K562 (cell line): ENCODE measurements around the gene NOP16. TPM values are rescaled to one million over a fixed set of nuclear protein-coding genes. Genes with fewer than 3 reads are reported as not detected.

ENCODE experiments used
- CTCF ChIP-seq, 3 experiments: IDR thresholded peaks in 2 of 3; conservative IDR thresholded peaks in 1 of 3; 2 replicates each; pipeline ENCODE4 v1.5.1; 2011 to 2012; ENCODE audit warnings: low read length in 3 of 3, mild to moderate bottlenecking in 3 of 3, control low read depth in 2 of 3, improper control_type of control experiment in 1 of 3, inconsistent platforms in 1 of 3, low read depth in 1 of 3, mixed read lengths in 1 of 3, moderate library complexity in 1 of 3; ENCODE audit not compliant: insufficient read depth in 2 of 3
- KDM5B ChIP-seq: fragments of 200-600 bp; sonication (generic); IDR thresholded peaks from 2 replicates; pipeline ENCODE4 v1.6.1; 2012; ENCODE audit warnings: low read depth, mild to moderate bottlenecking, moderate library complexity, low read length, control low read depth, inconsistent platforms; ENCODE audit not compliant: insufficient replicate concordance
- L3MBTL2 ChIP-seq: fragments of 450-650 bp; IDR thresholded peaks from 2 replicates; pipeline ENCODE4 v1.6.1; 2016; ENCODE audit warnings: mild to moderate bottlenecking, moderate library complexity
- MAZ ChIP-seq, 2 experiments: fragments of 450-650 bp in 1 of 2; sonication (generic) in 1 of 2; formaldehyde crosslinking; IDR thresholded peaks in 1 of 2; conservative IDR thresholded peaks in 1 of 2; 2 replicates each; pipeline versions ENCODE4 v1.4.0 to v1.5.0; 2020; ENCODE audit warnings: mild to moderate bottlenecking in 1 of 2, missing genetic modification reagents in 1 of 2
- MEIS2 ChIP-seq: fragments of 450-650 bp; IDR thresholded peaks from 2 replicates; pipeline ENCODE4 v1.6.1; 2014; ENCODE audit warnings: mild to moderate bottlenecking; ENCODE audit not compliant: partially characterized antibody
- NR3C1 ChIP-seq: sonication (generic); formaldehyde crosslinking; IDR thresholded peaks from 2 replicates; pipeline ENCODE4 v1.8.1; 2022; ENCODE audit warnings: missing genetic modification reagents
- RB1 ChIP-seq: fragments of 450-650 bp; IDR thresholded peaks from 2 replicates; pipeline ENCODE4 v1.6.1; 2017; ENCODE audit warnings: low read depth, mild to moderate bottlenecking
- REST ChIP-seq, 2 experiments: fragments of 450-650 bp; formaldehyde crosslinking in 1 of 2; IDR thresholded peaks; 2 replicates each; pipeline versions ENCODE4 v1.4.0 to v1.6.1; 2014 to 2020; ENCODE audit warnings: mild to moderate bottlenecking in 2 of 2, borderline replicate concordance in 1 of 2, low read depth in 1 of 2
- SREBF2 ChIP-seq: sonication (generic); formaldehyde crosslinking; IDR thresholded peaks from 2 replicates; pipeline ENCODE4 v1.4.0; 2020; ENCODE audit warnings: mild to moderate bottlenecking, missing genetic modification reagents
- STAT5B ChIP-seq: fragments of 250-450 bp; sonication (Bioruptor Pico); IDR thresholded peaks from 2 replicates; pipeline ENCODE4 v1.8.0; 2021; ENCODE audit warnings: mild to moderate bottlenecking, inconsistent platforms
- TCF3 ChIP-seq: sonication (generic); formaldehyde crosslinking; IDR thresholded peaks from 2 replicates; pipeline ENCODE4 v1.4.0; 2020; ENCODE audit warnings: mild to moderate bottlenecking, missing genetic modification reagents
- TGIF2 ChIP-seq: sonication (generic); formaldehyde crosslinking; IDR thresholded peaks from 2 replicates; pipeline ENCODE4 v1.8.1; 2022; ENCODE audit warnings: mild to moderate bottlenecking, missing genetic modification reagents, moderate library complexity
- ZFP1 ChIP-seq: fragments of 450-650 bp; formaldehyde crosslinking; IDR thresholded peaks from 2 replicates; pipeline ENCODE4 v1.4.0; 2020; ENCODE audit warnings: mild to moderate bottlenecking, mixed read lengths
- ZNF449 ChIP-seq: fragments of 250-450 bp; sonication (Bioruptor Pico); IDR thresholded peaks from 2 replicates; pipeline ENCODE4 v1.8.0; 2022; ENCODE audit warnings: moderate library complexity, mild to moderate bottlenecking, inconsistent platforms
- polyA plus RNA-seq, 8 experiments: library from polyadenylated mRNA; depleted of rRNA in 4 of 8; stranded (reverse) in 5 of 8; unstranded in 3 of 8; fragments of >200 nt; fragmentation: Nextera tagmentation in 2 of 8; fragmentation: Illumina TruSeq in 1 of 8; extraction: Ambion mirVana in 2 of 8; extraction: Trizol in 1 of 8; gene quantifications; 2 replicates each; pipeline versions ENCODE4 v1.2.1 to v1.2.3, GENCODE V29; 2011 to 2014; ENCODE audit warnings: inconsistent platforms in 1 of 8, missing spikeins in 1 of 8
- total RNA-seq, 7 experiments: library from RNA; depleted of rRNA in 6 of 7; stranded (reverse); fragments of >200 nt in 6 of 7; fragmentation: Illumina TruSeq in 2 of 7; extraction: Trizol in 2 of 7; gene quantifications; 2 replicates each; pipeline versions ENCODE4 v1.2.1 to v1.2.3, GENCODE V29; 2011 to 2021; ENCODE audit warnings: low replicate concordance in 1 of 7

NOP16 gene
- total and polyA plus RNA-seq, 9 of the 15 experiments (the other 6 are each of a cell fraction or from before 2014, with no cell fraction given), result 92.5 to 342 (median 148) TPM

GRCh38 chr5:176415952-176416924 lies 27.8 kb upstream of the NOP16 start, which contains the start of gene CLTB (continued):
- TF ChIP-seq CTCF (IDR thresholded peaks at IDR 0.05 in 2 of 3, conservative IDR thresholded peaks at IDR 0.05 in 1 of 3; ENCODE audit: insufficient read depth in 2 of 3, low read depth in 1 of 3, low read length in 3 of 3) (peak; percentile 59 to 95 (median 94); a peak in 5 of 6 replicates), KDM5B (peak; percentile 34), RB1 (peak; percentile 99; the same call in 1 of the 2 replicates), STAT5B (no peak), TGIF2 (CRISPR knock-in tag) (peak; percentile 84), ZFP1 (CRISPR knock-in tag) (no peak), NR3C1 (CRISPR knock-in tag) (0 out of 2 replicates have a peak, but pooled peaks have one; percentile 43), TCF3 (0 out of 2 replicates have a peak, but pooled peaks have one; percentile 28), MEIS2 (peak; percentile 48), MAZ (CRISPR knock-in tag; conservative IDR thresholded peaks at IDR 0.05 in 1 of 2, IDR thresholded peaks at IDR 0.05 in 1 of 2) (peak; percentile 77 to 98), L3MBTL2 (peak; percentile 93), REST (IDR thresholded peaks at IDR 0.05; ENCODE audit: borderline replicate concordance) (peak; percentile 92), REST (CRISPR knock-in tag; IDR thresholded peaks at IDR 0.05; ENCODE audit: low read depth) (0 out of 2 replicates have a peak, but pooled peaks have one; percentile 71), ZNF449 (no peak), SREBF2 (no peak)
